Activated T-cell treated with anti-CD3 and anti-CD28 coated beads, Interleukin-2, amount 50 U/mL, for 1 hour (primary cell): Measurements from ENCODE around the gene POMT1.
"Not testable (repeated sequence)": the region's sequence is repeated elsewhere in the genome, so short reads cannot be mapped to it uniquely, and the experiment has no call there.

Experiments used
- DNase-seq: peaks from one replicate; pipeline ENCODE4 v3.0.0-alpha.2; 2020

POMT1 gene

DNA sequence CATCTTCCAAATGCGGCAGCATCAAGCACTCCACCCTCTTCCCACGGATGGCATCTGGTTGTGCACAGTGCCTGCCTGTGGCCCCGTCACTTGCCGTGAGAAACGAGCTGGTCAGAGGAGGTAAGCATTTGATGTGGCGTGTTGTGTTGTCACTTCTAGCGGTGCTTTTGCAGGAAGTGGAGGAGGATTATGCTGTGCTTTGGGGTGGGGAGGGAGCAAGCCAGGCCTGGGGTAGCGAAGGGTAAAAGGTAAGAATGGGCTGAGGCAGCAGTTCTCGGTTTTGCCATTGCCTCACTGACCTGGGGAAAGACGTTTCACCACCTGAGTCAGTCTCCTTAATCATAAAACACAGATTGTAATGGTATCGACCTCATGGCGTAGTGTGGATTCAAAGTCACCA lies 2.3 kb upstream of the POMT1 start:
- peak; percentile 67 for DNase-seq

DNA sequence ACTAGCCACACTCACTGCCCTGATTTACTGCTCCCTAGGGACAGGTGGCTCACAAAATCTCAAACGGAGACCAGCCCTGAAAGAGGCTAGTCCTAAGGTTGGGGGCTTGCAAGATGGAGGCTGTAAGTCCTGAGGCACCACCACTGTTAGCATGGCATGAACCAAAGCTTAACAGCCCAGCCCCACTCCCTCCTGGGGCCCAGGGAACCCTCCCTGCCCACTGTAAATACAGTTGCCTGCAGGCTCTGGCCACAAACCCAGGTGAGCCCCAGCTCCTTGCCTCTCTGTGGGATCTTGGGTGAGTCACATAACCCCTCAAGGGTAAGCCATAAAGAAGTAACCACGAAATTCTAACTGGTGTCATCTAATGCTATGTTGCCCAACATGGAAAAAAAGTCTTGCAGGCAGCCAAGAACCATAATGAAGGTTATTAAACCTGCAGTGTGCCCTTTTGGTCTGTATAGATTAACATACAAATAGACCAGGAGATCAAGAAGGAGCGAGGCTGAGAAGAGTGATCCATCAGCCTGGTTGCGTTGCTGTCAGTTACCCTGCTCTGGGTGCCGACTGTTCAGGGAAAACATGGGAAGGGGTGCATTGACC lies 1.7 kb upstream of the POMT1 start:
- peak; percentile 63 for DNase-seq

DNA sequence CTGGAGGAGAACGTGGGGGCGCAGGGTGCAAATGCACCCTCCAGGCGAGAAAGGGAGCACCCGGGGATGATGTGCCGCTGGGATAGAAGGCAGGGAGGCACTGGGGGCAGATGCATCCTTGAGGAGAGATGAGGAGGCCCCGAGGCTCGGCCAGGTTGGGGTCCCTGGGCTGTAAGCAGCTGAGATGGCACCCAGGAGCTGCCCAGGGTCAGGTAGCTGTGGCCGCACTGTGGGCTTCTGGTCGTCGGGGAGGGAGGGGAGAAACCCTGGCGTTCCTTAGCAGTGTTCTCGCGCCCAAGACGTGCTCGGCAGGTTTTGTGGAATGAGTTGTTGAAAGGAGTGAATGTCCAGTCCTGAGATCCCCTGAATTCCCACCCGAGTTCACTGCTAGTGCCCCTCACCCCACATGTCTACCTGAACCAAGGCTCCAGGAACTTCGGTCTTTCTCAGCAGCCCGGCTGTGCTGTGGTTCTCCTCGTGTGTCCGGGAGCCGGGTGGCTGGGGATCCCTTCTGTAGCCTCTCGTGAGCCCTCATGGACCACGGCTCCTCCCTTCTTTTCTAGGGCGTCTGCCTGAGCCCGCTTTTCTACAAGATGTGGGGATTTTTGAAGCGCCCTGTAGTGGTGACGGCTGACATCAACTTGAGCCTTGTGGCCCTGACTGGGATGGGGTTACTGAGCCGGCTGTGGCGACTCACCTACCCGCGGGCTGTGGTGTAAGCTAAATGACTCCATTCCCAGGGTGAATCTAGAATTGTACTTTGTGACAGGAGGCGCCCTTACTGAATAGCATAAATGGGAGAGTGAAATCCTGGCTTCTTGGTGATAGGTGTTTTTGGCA lies 1.1 kb downstream of the POMT1 start:
- DNase-seq = peak; percentile 63

DNA sequence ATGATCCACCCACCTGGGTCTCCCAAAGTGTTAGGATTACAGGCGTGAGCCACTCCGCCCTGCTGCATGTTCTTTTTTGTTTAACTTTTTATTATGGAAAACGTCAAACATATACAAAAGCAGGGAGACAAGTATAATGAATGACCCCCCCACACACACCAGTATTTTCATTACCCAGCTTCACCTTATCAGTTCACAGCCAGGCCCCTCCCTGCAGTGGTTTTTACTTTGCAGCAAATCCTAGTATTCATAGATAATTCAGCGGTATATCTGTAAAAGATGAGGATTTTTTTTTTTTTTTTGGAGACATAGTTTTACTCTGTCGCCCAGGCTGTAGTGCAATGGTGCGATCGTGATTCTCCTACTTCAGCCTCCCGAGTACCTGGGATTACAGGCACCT lies 2.3 kb downstream of the POMT1 start:
- DNase-seq = no peak

DNA sequence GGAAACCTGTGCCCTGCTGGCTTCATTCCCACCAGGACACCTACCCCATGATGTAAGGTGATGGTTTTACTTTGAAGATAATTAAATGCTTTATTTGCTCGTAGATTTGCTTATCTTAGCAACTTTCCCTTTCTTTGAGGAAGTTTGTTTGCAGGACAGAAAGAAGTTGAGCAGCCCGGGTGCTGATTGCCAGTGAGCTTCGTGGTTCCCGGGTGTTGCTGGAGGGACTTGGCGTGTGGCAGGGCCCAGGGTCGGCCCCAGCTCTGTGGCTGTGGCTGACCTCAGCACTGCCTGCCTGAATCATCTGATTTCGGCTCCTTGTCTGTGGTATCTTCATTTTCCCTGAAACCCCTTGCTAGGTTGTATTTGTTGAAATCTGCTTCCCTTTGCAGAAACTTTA lies 8.7 kb downstream of the POMT1 start:
- DNase-seq = no peak

DNA sequence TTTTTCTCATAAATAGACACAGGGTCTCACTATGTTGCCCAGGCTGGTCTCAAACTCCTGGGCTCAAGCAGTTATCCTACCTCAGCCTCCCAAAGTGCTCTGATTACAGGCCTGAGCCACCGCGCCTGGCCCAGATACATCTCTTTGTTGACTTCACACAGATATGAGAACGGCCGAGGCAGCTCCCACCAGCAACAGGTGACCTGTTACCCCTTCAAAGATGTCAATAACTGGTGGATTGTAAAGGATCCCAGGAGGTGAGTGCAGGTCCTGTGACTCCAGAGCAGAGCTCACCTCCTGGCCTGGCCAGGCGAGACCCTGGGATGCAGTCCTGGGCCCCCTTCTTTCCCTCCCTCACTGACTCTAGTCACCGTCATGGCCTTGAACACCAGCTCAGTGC lies 9.2 kb downstream of the POMT1 start:
- no peak for DNase-seq

DNA sequence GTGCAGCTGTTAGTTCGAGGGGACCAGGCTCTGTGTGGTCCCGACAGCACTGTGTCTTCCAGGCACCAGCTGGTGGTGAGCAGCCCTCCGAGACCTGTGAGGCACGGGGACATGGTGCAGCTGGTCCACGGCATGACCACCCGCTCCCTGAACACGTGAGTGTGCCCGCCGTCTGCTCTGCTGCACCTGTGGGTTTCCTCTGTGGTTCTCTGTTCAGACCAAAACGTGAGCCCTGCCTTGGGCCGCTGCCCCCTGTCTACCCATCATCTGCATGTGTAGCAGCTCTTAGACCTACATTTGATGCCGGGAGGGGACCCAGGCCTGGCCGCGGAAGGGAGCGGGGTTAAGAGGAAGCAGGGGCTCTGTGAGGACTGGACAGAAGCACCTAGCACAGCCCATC lies 10.5 kb downstream of the POMT1 start:
- DNase-seq = no peak

DNA sequence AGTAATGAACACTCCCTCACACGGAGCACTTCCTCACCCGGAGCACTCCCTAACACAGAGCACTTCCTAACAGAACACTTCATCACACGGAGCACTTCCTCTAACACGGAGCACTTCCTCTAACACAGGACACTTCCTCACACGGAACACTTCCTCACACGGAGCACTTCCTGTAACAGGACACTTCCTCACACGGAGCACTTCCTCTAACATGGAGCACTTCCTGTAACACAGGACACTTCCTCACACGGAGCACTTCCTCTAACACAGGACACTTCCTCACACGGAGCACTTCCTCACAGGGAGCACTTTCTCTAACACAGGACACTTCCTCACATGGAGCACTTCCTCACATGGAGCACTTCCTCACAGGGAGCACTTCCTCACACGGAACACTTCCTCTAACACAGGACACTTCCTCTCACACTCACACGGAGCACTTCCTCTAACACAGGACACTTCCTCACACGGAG lies 12.9 kb downstream of the POMT1 start:
- DNase-seq = not testable (repeated sequence)

DNA sequence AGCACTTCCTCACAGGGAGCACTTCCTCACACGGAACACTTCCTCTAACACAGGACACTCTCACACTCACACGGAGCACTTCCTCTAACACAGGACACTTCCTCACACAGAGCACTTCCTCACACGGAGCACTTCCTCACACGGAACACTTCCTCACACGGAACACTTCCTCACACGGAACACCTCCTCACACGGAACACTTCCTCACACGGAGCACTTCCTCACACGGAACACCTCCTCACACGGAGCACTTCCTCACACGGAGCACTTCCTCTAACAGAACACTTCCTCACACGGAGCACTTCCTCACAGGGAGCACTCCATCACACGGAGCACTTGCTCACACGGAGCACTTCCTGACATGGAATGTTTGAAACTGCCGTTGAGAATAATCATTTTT lies 13.4 kb downstream of the POMT1 start:
- no peak for DNase-seq

DNA sequence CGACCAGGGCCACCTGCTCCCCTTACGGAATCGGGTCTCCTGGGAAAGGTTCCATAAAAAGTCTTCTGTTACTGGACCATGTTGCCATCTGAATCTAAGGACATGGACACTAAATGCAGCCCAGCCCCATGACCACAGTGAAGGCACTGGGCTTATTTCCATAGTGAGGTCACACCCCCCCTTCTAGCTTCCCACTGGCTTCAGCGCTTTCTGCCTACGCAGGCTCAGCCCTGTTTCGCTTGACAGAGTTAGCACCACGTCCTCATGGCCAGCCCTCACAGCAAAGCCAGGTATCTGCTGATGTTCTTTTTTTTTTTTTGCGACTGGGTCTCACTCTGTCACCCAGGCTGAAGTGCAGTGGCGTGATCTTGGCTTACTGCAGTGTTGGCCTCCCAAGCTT lies 14.2 kb downstream of the POMT1 start:
- no peak for DNase-seq

DNA sequence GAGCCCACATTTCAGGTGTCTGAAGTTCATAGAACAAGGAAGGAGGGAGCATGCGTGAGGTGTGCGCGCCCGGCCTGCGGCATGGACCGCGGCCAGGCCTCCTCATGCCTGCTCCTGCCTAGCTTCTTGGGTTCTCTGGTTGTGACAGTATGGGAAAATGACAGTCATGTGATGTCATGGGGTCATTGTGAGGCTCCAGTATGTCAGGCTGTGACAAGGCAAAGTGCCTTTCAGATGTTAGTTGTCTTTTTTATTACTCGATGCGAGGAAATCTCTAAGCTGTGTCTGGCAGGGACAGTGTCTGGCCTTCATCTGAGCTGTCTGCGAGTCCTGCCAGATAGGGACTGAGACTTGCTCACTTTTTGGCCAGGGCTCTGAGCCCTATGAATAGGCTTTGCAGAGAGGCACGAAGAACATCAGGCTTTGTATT lies 15.1 kb downstream of the POMT1 start:
- DNase-seq = no peak

DNA sequence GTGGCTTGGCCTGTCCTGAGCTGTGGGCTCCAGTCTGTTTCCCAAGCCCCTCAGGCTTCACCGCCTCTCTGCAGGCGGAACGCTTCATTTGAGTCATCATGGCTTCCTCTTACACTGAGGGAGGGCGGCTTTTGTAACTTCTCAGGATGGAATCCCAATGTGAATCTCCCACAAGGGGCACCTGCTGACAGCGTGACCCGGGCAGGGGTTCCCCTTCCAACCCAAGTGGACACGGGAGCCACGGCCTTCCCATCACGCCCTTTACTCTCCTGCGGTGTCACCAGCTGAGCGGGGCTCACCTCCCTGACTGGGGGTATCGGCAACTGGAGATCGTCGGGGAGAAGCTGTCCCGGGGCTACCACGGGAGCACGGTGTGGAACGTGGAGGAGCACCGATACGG lies 15.8 kb downstream of the POMT1 start:
- DNase-seq = no peak

DNA sequence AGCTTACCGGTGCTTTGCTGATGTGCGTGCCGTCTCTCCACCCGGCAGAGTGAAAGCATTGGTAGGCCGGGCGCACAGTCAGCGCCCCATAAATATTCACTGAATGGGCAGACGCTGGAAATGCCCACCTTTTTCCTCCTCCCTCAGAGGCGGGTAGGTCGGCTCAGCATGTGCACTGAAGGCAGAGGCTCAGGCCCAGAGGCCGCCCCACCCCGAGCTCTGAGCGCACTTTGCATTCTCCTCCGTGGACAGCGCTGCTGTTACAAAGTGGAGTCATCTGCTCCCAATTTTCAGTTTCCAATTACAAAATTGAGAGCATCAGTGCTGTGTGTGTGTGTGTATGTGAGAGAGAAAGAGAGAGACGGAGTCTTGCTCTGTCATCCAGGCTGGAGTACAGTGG lies 17.8 kb downstream of the POMT1 start:
- DNase-seq = no peak

DNA sequence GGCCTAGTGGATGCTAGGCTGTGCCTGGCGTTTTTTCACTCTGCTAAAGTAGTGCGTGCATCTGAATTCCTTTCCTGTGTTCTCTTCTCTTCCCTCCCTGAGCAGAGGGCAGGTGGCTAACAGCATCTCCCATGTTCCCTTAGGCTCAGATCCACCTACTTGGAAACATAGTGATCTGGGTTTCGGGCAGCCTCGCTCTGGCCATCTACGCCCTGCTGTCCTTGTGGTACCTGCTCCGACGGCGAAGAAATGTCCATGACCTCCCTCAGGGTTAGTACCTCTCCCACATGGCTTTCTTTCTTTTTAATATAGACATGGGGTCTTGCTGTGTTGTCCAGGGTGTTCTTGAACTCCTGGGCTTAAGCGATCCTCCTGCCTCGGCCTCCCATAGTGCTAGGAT lies 18.5 kb downstream of the POMT1 start:
- no peak for DNase-seq

DNA sequence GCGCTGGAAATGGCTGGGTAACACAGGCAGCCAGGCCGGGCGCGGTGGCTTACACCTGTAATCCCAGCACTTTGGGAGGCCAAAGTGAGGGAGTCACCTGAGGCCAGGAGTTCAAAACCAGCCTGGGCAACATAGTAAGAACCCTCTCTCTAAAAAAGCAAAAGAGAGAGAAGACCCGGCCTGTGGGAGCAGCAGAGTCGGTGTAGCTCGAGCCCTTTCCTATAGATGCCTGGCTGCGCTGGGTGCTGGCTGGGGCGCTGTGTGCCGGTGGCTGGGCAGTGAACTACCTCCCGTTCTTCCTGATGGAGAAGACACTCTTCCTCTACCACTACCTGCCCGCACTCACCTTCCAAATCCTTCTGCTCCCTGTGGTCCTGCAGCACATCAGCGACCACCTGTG lies 19.1 kb downstream of the POMT1 start:
- no peak for DNase-seq

DNA sequence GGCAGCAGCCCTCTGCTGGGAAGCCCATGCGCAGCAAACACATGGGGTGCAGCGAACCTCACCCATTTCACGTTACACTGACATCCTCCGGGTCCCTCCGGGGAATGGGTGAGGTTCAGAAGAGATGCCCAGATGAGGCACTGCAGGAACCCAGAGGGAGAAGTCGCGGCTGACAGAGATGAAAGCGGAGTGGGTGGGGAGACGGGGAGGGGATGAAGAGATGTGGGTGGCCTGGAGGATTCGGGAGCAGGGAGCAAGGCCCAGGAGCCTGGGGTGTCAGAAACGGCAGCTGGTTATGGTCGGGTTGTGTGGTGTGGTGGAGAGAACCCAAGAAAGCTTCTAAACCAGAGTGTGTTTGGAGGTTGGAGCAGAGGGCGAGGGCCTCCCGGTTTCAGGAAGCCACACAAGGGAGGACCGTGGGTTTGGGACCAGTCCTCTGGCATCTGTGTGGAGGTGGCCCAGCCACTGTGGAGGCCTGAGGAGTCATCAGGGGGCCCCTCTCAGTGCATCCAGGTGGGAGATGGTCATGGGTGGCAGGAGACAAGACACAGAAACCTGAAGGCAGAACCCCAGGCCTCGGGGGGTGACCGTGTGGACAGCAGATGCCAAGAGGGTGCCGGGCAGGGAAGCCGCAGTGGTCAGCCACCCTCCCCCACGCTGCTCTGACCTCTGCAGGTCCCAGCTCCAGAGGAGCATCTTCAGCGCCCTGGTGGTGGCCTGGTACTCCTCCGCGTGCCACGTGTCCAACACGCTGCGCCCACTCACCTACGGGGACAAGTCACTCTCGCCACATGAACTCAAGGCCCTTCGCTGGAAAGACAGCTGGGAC lies 19.8 kb downstream of the POMT1 start:
- DNase-seq = no peak

DNA sequence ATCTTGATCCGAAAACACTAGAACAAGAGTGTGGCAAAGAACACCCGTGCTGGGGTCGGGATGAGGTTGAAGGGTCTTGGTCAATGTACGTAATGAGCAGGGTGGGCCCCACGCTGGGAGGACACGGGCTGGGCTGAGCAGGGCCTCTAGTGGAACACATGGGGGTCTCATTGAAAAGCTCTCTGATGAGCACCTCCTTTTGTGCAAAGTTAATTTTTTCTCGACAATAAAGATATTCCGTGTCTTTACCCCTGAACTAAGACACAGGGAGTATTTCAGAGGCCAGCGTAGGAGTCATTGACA lies 20.3 kb downstream of the POMT1 start:
- DNase-seq = no peak

DNA sequence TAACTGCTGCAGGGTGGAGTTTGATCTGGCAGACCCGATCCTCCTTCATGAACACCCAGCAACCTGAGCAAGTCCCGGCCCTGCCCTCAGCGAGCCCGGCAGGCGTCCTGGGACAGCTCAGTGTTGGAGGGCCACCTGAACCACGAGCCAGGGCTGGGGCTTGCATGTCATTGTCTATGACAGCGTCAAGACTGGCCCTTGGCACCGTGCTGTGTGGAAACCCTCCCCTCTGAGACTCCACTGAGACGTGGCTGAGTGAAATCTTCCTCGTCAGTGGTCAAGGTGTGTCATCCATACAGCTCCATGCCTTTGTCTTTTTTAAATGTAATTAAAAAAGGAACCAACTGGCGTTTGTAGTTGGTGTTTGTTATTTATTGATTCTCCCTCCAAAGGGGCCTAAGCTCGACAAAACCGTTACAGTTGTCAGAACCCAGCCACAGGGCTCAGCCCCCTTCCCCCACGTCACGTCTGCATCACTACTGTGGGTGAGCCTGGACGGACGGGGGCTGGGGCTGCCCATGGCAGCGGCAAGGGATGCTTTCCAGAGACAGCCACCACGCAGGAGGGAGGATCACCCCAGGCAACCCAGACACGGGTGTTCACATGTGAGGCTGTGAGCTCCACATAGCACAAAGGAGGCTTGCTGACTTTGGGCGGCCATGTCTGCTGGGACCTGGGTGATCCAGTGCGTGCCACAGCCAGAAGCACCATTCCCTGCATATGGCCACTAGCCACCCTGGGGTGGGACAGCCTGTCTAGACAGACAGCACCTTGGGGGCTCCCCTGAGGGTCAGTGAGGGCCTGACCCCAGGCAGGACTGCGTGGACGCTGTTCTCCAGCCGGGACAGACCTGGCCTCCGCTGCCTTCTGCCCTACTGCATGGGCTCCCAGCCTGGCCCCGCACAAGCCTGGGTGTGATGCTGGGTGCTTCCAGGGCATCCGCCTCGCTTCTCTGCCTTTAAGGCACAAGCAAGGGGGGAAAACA lies 21.0 kb downstream of the POMT1 start:
- no peak for DNase-seq

DNA sequence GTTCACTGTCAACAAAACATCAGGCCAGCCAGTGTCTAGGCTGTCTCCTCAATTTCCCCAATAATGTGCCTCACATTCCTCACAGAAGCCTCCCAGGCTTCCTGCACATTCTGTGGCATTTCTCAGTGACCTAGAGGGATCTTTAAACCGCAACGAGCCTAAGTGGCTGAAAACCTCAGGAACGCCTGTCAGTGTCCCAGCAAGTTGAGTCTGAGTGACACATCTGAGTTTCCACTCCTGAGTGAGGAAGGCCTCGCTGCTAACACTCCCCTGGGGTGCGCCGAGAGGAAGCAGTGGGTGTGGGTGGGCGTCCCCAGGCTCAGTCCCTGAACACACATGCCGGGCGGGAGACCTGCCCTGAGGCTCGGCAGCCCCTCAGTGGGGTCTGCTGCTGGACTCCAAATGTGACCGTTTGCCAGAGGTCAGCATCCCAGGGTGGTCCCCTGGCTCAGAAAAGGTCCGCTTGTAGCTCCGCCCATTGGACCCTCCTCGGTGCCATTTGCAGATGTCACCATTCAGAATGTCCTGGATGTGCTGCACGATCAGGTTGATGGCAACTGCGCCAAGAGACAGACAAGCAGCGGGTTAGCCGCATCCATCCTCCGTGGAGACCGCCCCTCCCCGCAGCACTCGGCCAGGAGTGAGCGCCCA lies 22.1 kb downstream of the POMT1 start:
- no peak for DNase-seq

DNA sequence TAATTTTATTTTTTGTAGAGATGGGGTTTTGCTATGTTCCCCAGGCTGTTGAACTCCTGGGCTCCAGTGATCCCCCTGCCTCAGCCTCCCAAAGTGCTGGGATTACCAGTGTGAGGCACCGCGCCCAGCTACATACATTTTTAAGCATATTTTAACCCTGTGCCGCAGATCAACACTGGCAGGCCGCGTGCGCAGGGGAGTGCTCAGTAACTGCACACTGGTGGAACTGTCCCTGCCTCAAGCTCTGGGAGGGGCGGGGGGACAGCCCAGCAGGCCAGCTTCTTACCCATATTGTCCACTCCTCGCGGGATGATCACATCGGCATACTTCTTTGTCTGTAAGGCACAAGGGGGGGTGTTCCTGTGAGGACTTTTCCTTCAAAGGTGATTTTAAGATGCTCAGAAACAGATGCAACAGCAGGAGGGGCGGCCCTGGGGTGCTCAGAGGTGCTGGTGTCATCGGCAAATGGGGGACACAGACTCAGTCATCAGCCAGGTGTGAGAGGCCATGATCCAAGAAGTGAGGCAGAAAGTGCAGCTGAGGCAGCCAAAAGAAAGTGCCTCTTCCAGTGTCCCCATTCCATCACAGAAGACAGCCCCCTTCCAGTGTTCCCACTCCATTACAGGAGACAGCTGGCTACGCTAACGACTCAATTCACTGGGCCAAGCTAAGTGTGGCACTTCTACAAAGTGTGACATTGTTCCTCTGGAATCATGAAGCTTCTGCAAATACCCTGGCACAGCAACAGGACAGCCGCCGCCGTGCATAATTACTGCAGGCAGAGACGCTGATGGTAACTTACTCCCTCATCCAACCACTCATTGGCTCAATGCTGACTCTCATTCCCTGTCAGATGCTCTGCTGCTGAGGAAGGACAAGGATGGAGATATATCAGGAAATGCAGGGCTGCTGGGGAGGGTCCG lies 23.2 kb downstream of the POMT1 start:
- no peak for DNase-seq

DNA sequence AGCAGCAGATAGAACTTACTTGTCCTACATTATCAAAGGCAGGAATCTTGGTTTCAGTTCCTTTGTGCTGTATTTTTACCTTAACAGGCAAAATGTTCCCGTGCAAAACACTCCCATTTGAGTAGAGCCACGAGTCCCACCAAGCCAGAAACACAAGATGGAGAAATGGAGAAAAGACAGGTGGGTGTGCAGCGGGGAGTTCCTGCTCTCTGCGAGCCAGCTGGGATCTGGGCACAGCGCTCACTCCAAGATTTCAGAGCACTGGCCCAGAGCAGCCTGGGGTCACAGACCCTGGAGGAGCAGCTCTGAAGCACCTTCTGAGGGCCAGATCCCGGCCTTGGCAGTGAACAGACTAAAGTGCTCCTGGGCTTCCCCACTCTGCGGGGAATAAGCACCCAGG lies 25.5 kb downstream of the POMT1 start:
- no peak for DNase-seq
